HEK293 (cell line): ENCODE data around the gene FEZ2.

ENCODE experiments used
- CTCF ChIA-PET: fragments of 350-600 bp; formaldehyde crosslinking; extraction: SDS; loops from one replicate; lab custom pipeline; 2021; ENCODE audit warnings: antibody characterized with exemption; lab: Yijun Ruan, JAX
- POLR2A ChIA-PET: fragments of 300-600 bp; formaldehyde crosslinking; extraction: SDS; loops from one replicate; lab custom pipeline; 2020; ENCODE audit warnings: antibody characterized with exemption, inconsistent platforms; lab: Yijun Ruan, JAX
- H3K27ac ChIP-seq: fragments of 200-500 bp; sonication (Bioruptor generic); 2 replicates; pipeline ENCODE4 v1.5.1; 2014; ENCODE audit warnings: low read depth, low read length, control low read depth, inconsistent platforms; ENCODE audit errors: extremely low read depth
- H3K36me3 ChIP-seq, 2 experiments: fragments of 200-500 bp in 1 of 2; sonication (Bioruptor generic) in 1 of 2; 1 replicate in 1 of 2; 2 replicates in 1 of 2; pipeline ENCODE4 v1.5.1; 2014 to 2017; ENCODE audit warnings: inconsistent platforms in 2 of 2, low read length in 2 of 2; ENCODE audit not compliant: control insufficient read depth in 2 of 2, insufficient read depth in 1 of 2
- H3K4me1 ChIP-seq: fragments of 200-500 bp; sonication (Bioruptor generic); 2 replicates; pipeline ENCODE4 v1.5.1; 2014; ENCODE audit warnings: mild to moderate bottlenecking, low read length, inconsistent platforms; ENCODE audit not compliant: control insufficient read depth, insufficient read depth
- H3K4me3 ChIP-seq: 2 replicates; pipeline ENCODE4 v1.5.1; 2011; ENCODE audit warnings: low read depth, mild to moderate bottlenecking, control low read depth, low read length, moderate library complexity
- H3K9me3 ChIP-seq: fragments of 200-500 bp; sonication (Bioruptor generic); 2 replicates; pipeline ENCODE4 v1.5.1; 2014; ENCODE audit warnings: low read depth, low read length, inconsistent platforms; ENCODE audit not compliant: control insufficient read depth, insufficient read depth
- BCL6B ChIP-seq: fragments of 450-650 bp; formaldehyde crosslinking; IDR thresholded peaks from 2 replicates; pipeline ENCODE4 v1.5.1; 2017; ENCODE audit warnings: missing biosample characterization, missing genetic modification characterization
- EGR2 ChIP-seq: fragments of 450-650 bp; formaldehyde crosslinking; IDR thresholded peaks from 2 replicates; pipeline ENCODE4 v1.5.1; 2016; ENCODE audit warnings: low read depth, missing biosample characterization, missing genetic modification characterization
- HIC1 ChIP-seq: fragments of 450-650 bp; formaldehyde crosslinking; IDR thresholded peaks from 2 replicates; pipeline ENCODE4 v1.5.1; 2016; ENCODE audit warnings: missing biosample characterization, missing genetic modification characterization
- KLF8 ChIP-seq: fragments of 450-650 bp; formaldehyde crosslinking; IDR thresholded peaks from 2 replicates; pipeline ENCODE4 v1.5.1; 2016; ENCODE audit warnings: missing biosample characterization, missing genetic modification characterization
- PRDM1 ChIP-seq: fragments of 450-650 bp; formaldehyde crosslinking; IDR thresholded peaks from 2 replicates; pipeline ENCODE4; 2016; ENCODE audit warnings: missing biosample characterization, missing genetic modification characterization
- SCRT2 ChIP-seq: fragments of 450-650 bp; formaldehyde crosslinking; IDR thresholded peaks from 2 replicates; pipeline ENCODE4 v1.5.1; 2016; ENCODE audit warnings: missing biosample characterization, missing genetic modification characterization
- SETDB1 ChIP-seq: IDR thresholded peaks from one replicate; pipeline ENCODE4 v1.6.1; 2017; ENCODE audit warnings: mild to moderate bottlenecking, low read length, moderate library complexity, mixed read lengths; ENCODE audit not compliant: insufficient read length
- SP3 ChIP-seq: fragments of 450-650 bp; formaldehyde crosslinking; IDR thresholded peaks from 2 replicates; pipeline ENCODE4 v1.5.1; 2016; ENCODE audit warnings: missing biosample characterization, missing genetic modification characterization
- ZBTB7A ChIP-seq: fragments of 450-650 bp; formaldehyde crosslinking; IDR thresholded peaks from 2 replicates; pipeline ENCODE4 v1.5.1; 2016; ENCODE audit warnings: low read depth, missing biosample characterization, missing genetic modification characterization
- ZEB2 ChIP-seq: fragments of 450-650 bp; formaldehyde crosslinking; IDR thresholded peaks from 2 replicates; pipeline ENCODE4 v1.5.1; 2016; ENCODE audit warnings: missing biosample characterization, missing genetic modification characterization
- ZFP41 ChIP-seq: fragments of 450-650 bp; formaldehyde crosslinking; IDR thresholded peaks from 2 replicates; pipeline ENCODE4 v1.5.1; 2016; ENCODE audit warnings: missing biosample characterization, missing genetic modification characterization, borderline replicate concordance
- ZNF132 ChIP-seq: fragments of 450-650 bp; formaldehyde crosslinking; IDR thresholded peaks from 2 replicates; pipeline ENCODE4 v1.5.1; 2017; ENCODE audit warnings: missing biosample characterization, missing genetic modification characterization, borderline replicate concordance
- ZNF175 ChIP-seq: fragments of 450-650 bp; formaldehyde crosslinking; IDR thresholded peaks from 2 replicates; pipeline ENCODE4 v1.5.1; 2016; ENCODE audit warnings: missing biosample characterization, missing genetic modification characterization
- ZNF2 ChIP-seq: fragments of 450-650 bp; formaldehyde crosslinking; IDR thresholded peaks from 2 replicates; pipeline ENCODE4 v1.5.1; 2016; ENCODE audit warnings: missing biosample characterization, missing genetic modification characterization
- ZNF24 ChIP-seq: fragments of 450-650 bp; formaldehyde crosslinking; IDR thresholded peaks from 2 replicates; pipeline ENCODE4 v1.5.1; 2016; ENCODE audit warnings: missing biosample characterization, missing genetic modification characterization
- ZNF335 ChIP-seq: fragments of 450-650 bp; formaldehyde crosslinking; conservative IDR thresholded peaks from 2 replicates; pipeline ENCODE4 v1.5.1; 2016; ENCODE audit warnings: missing biosample characterization, missing genetic modification characterization
- ZNF354C ChIP-seq: fragments of 450-650 bp; formaldehyde crosslinking; IDR thresholded peaks from 2 replicates; pipeline ENCODE4 v1.5.1; 2016; ENCODE audit warnings: missing biosample characterization, missing genetic modification characterization, low read depth, borderline replicate concordance
- ZNF366 ChIP-seq: fragments of 450-650 bp; formaldehyde crosslinking; conservative IDR thresholded peaks from 2 replicates; pipeline ENCODE4 v1.5.1; 2016; ENCODE audit warnings: missing biosample characterization, missing genetic modification characterization
- ZNF530 ChIP-seq: fragments of 450-650 bp; formaldehyde crosslinking; IDR thresholded peaks from 2 replicates; pipeline ENCODE4 v1.5.1; 2016; ENCODE audit warnings: low read depth, missing biosample characterization, missing genetic modification characterization
- ZNF645 ChIP-seq: fragments of 450-650 bp; formaldehyde crosslinking; IDR thresholded peaks from 2 replicates; pipeline ENCODE4; 2016; ENCODE audit warnings: missing biosample characterization, missing genetic modification characterization
- ZNF654 ChIP-seq: fragments of 450-650 bp; formaldehyde crosslinking; IDR thresholded peaks from 2 replicates; pipeline ENCODE4 v1.5.1; 2016; ENCODE audit warnings: low read depth, missing biosample characterization, missing genetic modification characterization
- ZNF692 ChIP-seq: fragments of 450-650 bp; formaldehyde crosslinking; IDR thresholded peaks from 2 replicates; pipeline ENCODE4 v1.5.1; 2016; ENCODE audit warnings: missing biosample characterization, missing genetic modification characterization
- ZNF76 ChIP-seq: fragments of 450-650 bp; formaldehyde crosslinking; IDR thresholded peaks from 2 replicates; pipeline ENCODE4; 2016; ENCODE audit warnings: low read depth, missing biosample characterization, missing genetic modification characterization, borderline replicate concordance
- ZNF768 ChIP-seq: fragments of 450-650 bp; formaldehyde crosslinking; IDR thresholded peaks from 2 replicates; pipeline ENCODE4 v1.5.1; 2018; ENCODE audit warnings: missing biosample characterization, mild to moderate bottlenecking, missing genetic modification characterization
- ZNF843 ChIP-seq: fragments of 450-650 bp; formaldehyde crosslinking; IDR thresholded peaks from 2 replicates; pipeline ENCODE4 v1.5.1; 2016; ENCODE audit warnings: missing biosample characterization, missing genetic modification characterization
- TF ChIP-seq, protein P1 (sequence below): fragments of 450-650 bp; formaldehyde crosslinking; IDR thresholded peaks from 2 replicates; pipeline ENCODE4 v1.5.1; 2016; ENCODE audit warnings: missing biosample characterization, missing genetic modification characterization, borderline replicate concordance

The FEZ2 gene

GRCh38 chr2:36554531-36554930 is 43.4 kb downstream of the FEZ2 start:
- POLR2A ChIA-PET: no interaction called here
- Histone ChIP-seq H3K4me3 (no peak overlapping the region), H3K27ac (no peak overlapping the region)

DNA sequence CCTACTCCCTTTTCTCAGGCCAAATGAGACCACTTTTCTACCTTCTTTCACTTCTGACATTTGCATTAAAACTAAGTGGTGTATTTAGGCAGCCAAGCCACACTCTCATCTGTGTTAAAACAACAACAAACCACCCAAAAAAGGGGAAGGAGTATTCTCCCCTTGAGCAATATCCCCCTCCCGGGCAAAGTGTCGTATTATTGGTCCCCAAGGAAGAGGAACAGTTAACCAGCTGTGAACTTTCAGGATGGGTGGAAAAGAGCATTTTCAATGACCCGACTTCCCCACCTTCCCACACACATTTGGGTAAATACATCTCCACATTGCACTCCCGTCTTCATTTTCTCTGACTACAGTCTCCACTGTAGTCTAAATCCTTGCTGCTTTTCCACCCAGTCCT is 44.3 kb downstream of the FEZ2 start:
- Histone ChIP-seq H3K9me3 (no peaks in the 10 kb centered on the region), H3K36me3 (peaks cover 15 to 51% of the 10 kb centered on the region in 2 experiments; a peak in 2 of 3 replicates), H3K4me1 (no peaks in the 10 kb centered on the region), H3K4me3 (no peak overlapping the region), H3K27ac (no peak overlapping the region)
- ChIA-PET POLR2A (interaction anchor here (0.5 kb wide), 1 partner anchor 9 kb away, joined by 4 read pairs; no protein-coding TSS in a partner anchor), CTCF (no interaction called here)
- TF ChIP-seq ZNF843 (tag by site-specific recombination): no peak
- no peak for TF ChIP-seq ZNF768 (tag by site-specific recombination)
- no peak for TF ChIP-seq ZNF654 (tag by site-specific recombination)
- TF ChIP-seq ZBTB7A (tag by site-specific recombination): no peak
- no peak for TF ChIP-seq ZFP41 (tag by site-specific recombination)
- TF ChIP-seq ZNF76 (tag by site-specific recombination): no peak
- no peak for TF ChIP-seq SP3
- no peak for TF ChIP-seq ZNF2 (tag by site-specific recombination)
- no peak for TF ChIP-seq ZNF354C (tag by site-specific recombination)
- TF ChIP-seq, protein P1, sequence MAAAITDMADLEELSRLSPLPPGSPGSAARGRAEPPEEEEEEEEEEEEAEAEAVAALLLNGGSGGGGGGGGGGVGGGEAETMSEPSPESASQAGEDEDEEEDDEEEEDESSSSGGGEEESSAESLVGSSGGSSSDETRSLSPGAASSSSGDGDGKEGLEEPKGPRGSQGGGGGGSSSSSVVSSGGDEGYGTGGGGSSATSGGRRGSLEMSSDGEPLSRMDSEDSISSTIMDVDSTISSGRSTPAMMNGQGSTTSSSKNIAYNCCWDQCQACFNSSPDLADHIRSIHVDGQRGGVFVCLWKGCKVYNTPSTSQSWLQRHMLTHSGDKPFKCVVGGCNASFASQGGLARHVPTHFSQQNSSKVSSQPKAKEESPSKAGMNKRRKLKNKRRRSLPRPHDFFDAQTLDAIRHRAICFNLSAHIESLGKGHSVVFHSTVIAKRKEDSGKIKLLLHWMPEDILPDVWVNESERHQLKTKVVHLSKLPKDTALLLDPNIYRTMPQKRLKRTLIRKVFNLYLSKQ (tag by site-specific recombination): no peak
- no peak for TF ChIP-seq ZNF530 (tag by site-specific recombination)
- TF ChIP-seq ZNF24 (tag by site-specific recombination): no peak
- TF ChIP-seq SETDB1: no peak
- TF ChIP-seq ZNF132 (tag by site-specific recombination): no peak
- TF ChIP-seq ZNF692 (tag by site-specific recombination): no peak
- no peak for TF ChIP-seq ZNF366

More at GRCh38 chr2:36554531-36554930, 43.4 kb downstream of the FEZ2 start:
- TF ChIP-seq SCRT2: no peak
- no peak for TF ChIP-seq HIC1 (tag by site-specific recombination)
- TF ChIP-seq BCL6B: no peak
- no peak for TF ChIP-seq EGR2 (tag by site-specific recombination)
- no peak for TF ChIP-seq PRDM1 (tag by site-specific recombination)
- no peak for TF ChIP-seq ZNF175
- no peak for TF ChIP-seq ZEB2 (tag by site-specific recombination)
- no peak for TF ChIP-seq ZNF645 (tag by site-specific recombination)
- no peak for TF ChIP-seq KLF8 (tag by site-specific recombination)
- no peak for TF ChIP-seq ZNF335 (tag by site-specific recombination)
- Histone ChIP-seq H3K36me3 (peaks cover 14 to 48% of the 10 kb centered on the region in 2 experiments; a peak in 2 of 3 replicates), H3K4me1 (no peaks in the 10 kb centered on the region), H3K9me3 (no peaks in the 10 kb centered on the region)
- CTCF ChIA-PET: no interaction called here
